K562 (cell line): ENCODE results near the gene HS3ST3A1. TPM values are rescaled to one million over a fixed set of nuclear protein-coding genes. Genes with fewer than 3 reads are reported as not detected.

Experiments used
- BACH1 ChIP-seq: fragments of 200-800 bp; sonication (Bioruptor generic); IDR thresholded peaks from 2 replicates; pipeline ENCODE4 v1.6.1; 2016; ENCODE audit warnings: missing genetic modification characterization, missing compliant biosample characterization
- E2F3 ChIP-seq: fragments of 250-450 bp; sonication (Bioruptor Pico); IDR thresholded peaks from 2 replicates; pipeline ENCODE4 v1.4.0; 2020; ENCODE audit warnings: mild to moderate bottlenecking
- ERF ChIP-seq: fragments of 450-650 bp; formaldehyde crosslinking; IDR thresholded peaks from 2 replicates; pipeline ENCODE4 v1.4.0; 2020; ENCODE audit warnings: mild to moderate bottlenecking, mixed read lengths
- KDM5B ChIP-seq: fragments of 200-600 bp; sonication (generic); IDR thresholded peaks from 2 replicates; pipeline ENCODE4 v1.6.1; 2012; ENCODE audit warnings: low read depth, mild to moderate bottlenecking, moderate library complexity, low read length, control low read depth, inconsistent platforms; ENCODE audit not compliant: insufficient replicate concordance
- PBX2 ChIP-seq, 2 experiments: IDR thresholded peaks in 1 of 2; conservative IDR thresholded peaks in 1 of 2; 2 replicates each; pipeline ENCODE4 v1.6.1; 2016; ENCODE audit warnings: low read depth in 2 of 2, mild to moderate bottlenecking in 1 of 2, missing compliant biosample characterization in 1 of 2, missing genetic modification characterization in 1 of 2, moderate library complexity in 1 of 2
- PTRF ChIP-seq: fragments of 450-650 bp; IDR thresholded peaks from 2 replicates; pipeline ENCODE4 v1.6.1; 2016; ENCODE audit warnings: mild to moderate bottlenecking, missing genetic modification characterization, missing compliant biosample characterization
- REST ChIP-seq, 2 experiments: fragments of 450-650 bp; formaldehyde crosslinking in 1 of 2; IDR thresholded peaks; 2 replicates each; pipeline versions ENCODE4 v1.4.0 to v1.6.1; 2014 to 2020; ENCODE audit warnings: mild to moderate bottlenecking in 2 of 2, borderline replicate concordance in 1 of 2, low read depth in 1 of 2
- SREBF1 ChIP-seq: fragments of 150-350 bp; IDR thresholded peaks from 2 replicates; pipeline ENCODE4 v1.6.1; 2014; ENCODE audit warnings: antibody characterized with exemption, low read depth, low read length, borderline replicate concordance
- ZBTB33 ChIP-seq: sonication (generic); formaldehyde crosslinking; IDR thresholded peaks from 2 replicates; pipeline ENCODE4 v1.8.1; 2023; ENCODE audit warnings: mild to moderate bottlenecking, missing genetic modification reagents
- ZNF175 ChIP-seq: fragments of 200-800 bp; sonication (Bioruptor generic); IDR thresholded peaks from 2 replicates; pipeline ENCODE4 v1.6.1; 2016; ENCODE audit warnings: low read depth, mild to moderate bottlenecking, missing genetic modification characterization, missing compliant biosample characterization
- ZNF76 ChIP-seq: fragments of 250-450 bp; sonication (Bioruptor Pico); IDR thresholded peaks from 2 replicates; pipeline ENCODE4 v1.4.0; 2020; ENCODE audit warnings: mild to moderate bottlenecking, moderate library complexity, borderline replicate concordance
- ZNF766 ChIP-seq: fragments of 200-800 bp; sonication (Bioruptor generic); conservative IDR thresholded peaks from 2 replicates; pipeline ENCODE4 v1.6.1; 2016; ENCODE audit warnings: missing genetic modification characterization, missing compliant biosample characterization
- ZNF780A ChIP-seq: fragments of 250-450 bp; sonication (Bioruptor Pico); IDR thresholded peaks from 2 replicates; pipeline ENCODE4 v1.5.0; 2021; ENCODE audit warnings: mild to moderate bottlenecking
- polyA plus RNA-seq, 8 experiments: library from polyadenylated mRNA; depleted of rRNA in 4 of 8; stranded (reverse) in 5 of 8; unstranded in 3 of 8; fragments of >200 nt; fragmentation: Nextera tagmentation in 2 of 8; fragmentation: Illumina TruSeq in 1 of 8; extraction: Ambion mirVana in 2 of 8; extraction: Trizol in 1 of 8; gene quantifications; 2 replicates each; pipeline versions ENCODE4 v1.2.1 to v1.2.3, GENCODE V29; 2011 to 2014; ENCODE audit warnings: inconsistent platforms in 1 of 8, missing spikeins in 1 of 8
- total RNA-seq, 7 experiments: library from RNA; depleted of rRNA in 6 of 7; stranded (reverse); fragments of >200 nt in 6 of 7; fragmentation: Illumina TruSeq in 2 of 7; extraction: Trizol in 2 of 7; gene quantifications; 2 replicates each; pipeline versions ENCODE4 v1.2.1 to v1.2.3, GENCODE V29; 2011 to 2021; ENCODE audit warnings: low replicate concordance in 1 of 7

Gene HS3ST3A1
- total and polyA plus RNA-seq, 9 of the 15 experiments (the other 6 are each of a cell fraction or from before 2014, with no cell fraction given) = 0.25 to 14.8 (median 2.3) TPM

GRCh38 chr17:13475574-13476223 is 126.0 kb downstream of the HS3ST3A1 start (continued):
- no peak for TF ChIP-seq PBX2 (CRISPR knock-in tag; IDR thresholded peaks at IDR 0.05; ENCODE audit: low read depth)
- peak; percentile 13; the same call in 1 of the 2 replicates for TF ChIP-seq PBX2 (tag; conservative IDR thresholded peaks at IDR 0.05; ENCODE audit: low read depth)
- TF ChIP-seq SREBF1 = no peak
- peak; percentile 83 for TF ChIP-seq PTRF (tag)
- no peak for TF ChIP-seq ZBTB33 (CRISPR knock-in tag)
- TF ChIP-seq ZNF175 (CRISPR knock-in tag) = peak; percentile 90
- 0 out of 2 replicates have a peak, but pooled peaks have one; percentile 59 for TF ChIP-seq ZNF76 (CRISPR knock-in tag)
- TF ChIP-seq KDM5B = no peak
- 0 out of 2 replicates have a peak, but pooled peaks have one; percentile 33 for TF ChIP-seq E2F3 (CRISPR knock-in tag)
- peak; percentile 65 for TF ChIP-seq ZNF766 (CRISPR knock-in tag)
- TF ChIP-seq ERF (CRISPR knock-in tag) = no peak
- no peak for TF ChIP-seq ZNF780A
- TF ChIP-seq BACH1 (tag) = peak; percentile 66
- TF ChIP-seq REST (IDR thresholded peaks at IDR 0.05; ENCODE audit: borderline replicate concordance) = no peak; the same call in 1 of the 2 replicates
- 0 out of 2 replicates have a peak, but pooled peaks have one; percentile 37 for TF ChIP-seq REST (CRISPR knock-in tag; IDR thresholded peaks at IDR 0.05; ENCODE audit: low read depth)
